Embryonic facial prominence (tissue), 1 donor: ENCODE measurements around the gene CCDC3.

Experiments used
- DNase-seq: peaks from one replicate; pipeline ENCODE4 v3.0.0-alpha.2; 2016; ENCODE audit errors: extremely low spot score

CCDC3 gene

GRCh38 chr10:12924911-12925310 is 76.6 kb downstream of the CCDC3 start:
- no peak for DNase-seq

- no peak for DNase-seq
Observed at GRCh38 chr10:12922117-12922900, 79.2 kb downstream of the CCDC3 start.

- DNase-seq, result no peak
Observed at GRCh38 chr10:12921163-12921562, 80.3 kb downstream of the CCDC3 start.

- no peak for DNase-seq
Observed at GRCh38 chr10:12919574-12919973, 81.9 kb downstream of the CCDC3 start.

DNA sequence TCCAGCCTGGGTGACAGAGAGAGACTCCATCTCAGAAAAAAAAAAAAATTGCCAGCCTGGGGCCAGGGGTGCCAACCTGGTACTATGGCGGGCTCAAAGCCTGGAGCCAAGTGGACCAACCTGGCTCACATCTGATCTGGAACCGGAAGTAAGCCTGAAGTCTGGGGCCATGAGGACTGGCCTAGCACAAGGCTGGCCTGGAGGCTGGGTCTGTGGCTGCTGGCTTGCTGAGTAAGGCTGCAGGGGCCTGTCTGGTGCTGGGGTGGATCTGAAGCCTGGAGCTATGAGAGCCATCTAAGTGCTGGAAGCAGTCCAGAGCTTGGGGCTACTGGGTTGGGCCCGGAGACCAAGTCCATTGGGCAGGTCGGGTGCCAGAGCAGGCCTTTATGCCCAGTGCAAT is 84.9 kb downstream of the CCDC3 start:
- no peak for DNase-seq

DNA sequence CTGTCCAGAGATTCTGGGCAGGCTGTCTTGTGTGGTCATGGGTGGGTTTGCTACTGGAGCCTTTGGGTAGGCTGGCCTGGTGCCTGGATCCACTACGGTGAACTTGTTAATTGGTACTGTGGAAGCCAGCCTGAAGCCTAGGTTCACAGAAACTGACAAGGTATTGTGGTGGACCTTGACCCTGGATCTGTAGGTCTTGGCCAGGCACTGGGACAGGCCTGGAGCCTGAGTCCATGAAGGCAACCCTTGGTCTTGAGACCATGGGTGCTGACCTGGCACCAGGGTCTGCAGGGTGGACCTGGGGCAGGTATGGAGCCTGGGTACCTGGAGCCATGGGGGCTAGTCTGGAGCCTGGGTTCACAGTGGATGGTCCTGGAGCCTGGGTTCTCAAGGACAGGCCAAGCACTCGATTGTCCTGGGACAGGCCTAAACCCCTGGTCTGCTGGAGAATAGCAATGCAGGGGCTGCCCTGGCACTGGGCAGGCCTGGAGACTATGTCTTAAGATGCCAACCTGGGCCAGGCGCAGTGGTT is 85.8 kb downstream of the CCDC3 start:
- no peak for DNase-seq

- DNase-seq, result no peak
Observed at GRCh38 chr10:12914111-12914510, 87.4 kb downstream of the CCDC3 start.

- no peak for DNase-seq
Observed at GRCh38 chr10:12911795-12912194, 89.7 kb downstream of the CCDC3 start.

DNA sequence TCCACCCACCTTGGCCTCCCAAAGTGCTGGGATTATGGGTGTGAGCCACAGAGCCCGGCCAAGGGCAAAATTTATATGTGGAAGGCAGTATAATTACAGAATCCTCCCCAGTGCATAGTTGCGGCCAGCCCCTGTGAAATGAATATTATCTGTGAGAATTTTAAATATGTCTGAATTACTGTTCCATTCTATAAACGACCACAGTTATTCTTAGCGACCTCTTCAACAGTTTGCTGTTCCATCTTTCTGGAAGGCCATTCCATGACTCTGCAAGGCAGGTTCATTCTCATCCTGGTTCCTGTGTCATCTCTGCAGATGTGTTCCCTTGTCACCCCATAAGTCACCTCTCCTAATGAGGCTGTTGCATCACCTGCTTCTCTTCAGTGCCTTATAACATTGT is 90.7 kb downstream of the CCDC3 start:
- DNase-seq, result no peak

DNA sequence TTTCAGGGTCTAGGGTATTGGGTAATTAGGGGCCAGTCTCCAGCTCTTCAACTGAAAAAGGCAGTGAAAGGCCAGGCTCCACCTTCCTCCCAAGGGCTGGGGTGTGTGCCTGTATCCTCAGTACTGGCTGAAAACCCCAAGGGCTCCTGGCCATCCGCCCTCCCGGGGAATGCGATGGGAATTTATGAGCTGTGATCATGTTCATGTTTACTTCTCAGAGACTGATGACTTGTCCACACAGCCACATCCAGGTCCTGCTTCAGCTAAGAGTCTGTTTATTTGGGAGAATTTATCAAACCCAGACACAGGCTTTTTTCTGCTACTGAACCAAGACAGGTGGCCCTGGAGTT is 91.7 kb downstream of the CCDC3 start:
- DNase-seq, result no peak

- DNase-seq, result no peak
Observed at GRCh38 chr10:12909182-12909835, 92.2 kb downstream of the CCDC3 start.

GRCh38 chr10:12908773-12909172 is 92.7 kb downstream of the CCDC3 start:
- DNase-seq, result no peak

GRCh38 chr10:12907656-12908055 is 93.9 kb downstream of the CCDC3 start:
- no peak for DNase-seq

GRCh38 chr10:12906051-12906541 is 95.4 kb downstream of the CCDC3 start:
- DNase-seq, result no peak

DNA sequence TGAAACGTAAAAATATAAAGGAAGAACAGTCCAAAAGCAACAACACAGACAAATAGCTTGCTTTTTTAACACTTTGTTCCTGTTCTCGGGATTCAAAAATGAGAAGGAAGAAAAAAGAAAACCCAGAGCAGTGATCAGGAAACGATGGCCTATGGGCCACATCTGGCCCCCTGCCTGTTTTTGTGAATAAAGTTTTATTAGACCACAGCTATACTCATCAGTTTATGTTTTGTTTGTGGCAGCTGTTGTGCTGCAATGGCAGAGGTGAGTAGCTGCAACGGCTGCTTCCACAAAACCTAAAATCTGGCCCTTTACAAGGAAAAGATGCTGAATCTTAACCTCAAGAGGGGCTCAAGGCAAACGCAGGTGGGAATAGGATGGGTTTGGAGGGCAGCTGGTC is 96.4 kb downstream of the CCDC3 start:
- no peak for DNase-seq

- no peak for DNase-seq
Observed at GRCh38 chr10:12902851-12903358, 98.6 kb downstream of the CCDC3 start.

- no peak for DNase-seq
Observed at GRCh38 chr10:12902135-12902572, 99.4 kb downstream of the CCDC3 start.

GRCh38 chr10:12899546-12899945 is 102.0 kb downstream of the CCDC3 start:
- DNase-seq, result no peak

DNA sequence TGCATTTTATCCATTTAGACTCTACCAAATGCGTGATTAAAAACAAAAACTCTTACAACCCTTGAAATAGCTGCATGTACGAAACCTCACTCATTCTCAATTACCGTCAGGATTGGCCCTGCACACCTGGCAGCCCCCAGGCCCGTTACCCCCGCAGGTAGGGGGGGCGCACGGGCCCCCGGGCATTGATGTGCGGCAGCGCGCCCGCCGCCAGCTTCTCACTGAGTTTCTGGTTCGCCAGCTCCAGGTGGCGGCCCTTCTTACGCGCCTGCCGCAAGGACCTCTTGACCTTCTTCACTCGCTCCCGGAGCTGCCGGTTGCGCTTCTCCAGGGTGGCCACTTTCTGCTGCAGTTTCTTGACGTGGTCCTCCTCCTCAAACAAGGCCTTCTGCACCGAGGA is 103.2 kb downstream of the CCDC3 start:
- DNase-seq, result no peak

GRCh38 chr10:12897278-12897677 is 104.2 kb downstream of the CCDC3 start:
- DNase-seq, result no peak

GRCh38 chr10:12896251-12896650 is 105.3 kb downstream of the CCDC3 start:
- DNase-seq, result no peak

DNA sequence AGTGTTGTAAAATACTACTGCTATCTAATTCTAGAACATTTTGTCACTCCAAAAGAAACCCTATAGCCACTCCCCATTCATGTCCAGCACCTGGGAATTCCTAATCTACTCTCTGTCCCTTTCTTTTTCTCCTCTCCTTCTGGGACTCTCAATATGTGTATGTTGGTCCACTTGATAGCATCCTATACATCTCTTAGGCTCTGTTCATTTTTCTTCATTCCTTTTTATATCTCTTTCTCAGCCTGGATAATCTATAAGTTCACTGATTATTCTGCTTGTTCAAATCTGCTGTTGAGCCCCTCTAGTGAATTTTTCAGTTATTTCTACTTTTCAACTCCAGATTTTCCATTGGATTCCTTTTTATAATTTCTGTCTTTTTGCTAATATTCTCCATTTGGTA is 108.6 kb downstream of the CCDC3 start:
- DNase-seq, result no peak

DNA sequence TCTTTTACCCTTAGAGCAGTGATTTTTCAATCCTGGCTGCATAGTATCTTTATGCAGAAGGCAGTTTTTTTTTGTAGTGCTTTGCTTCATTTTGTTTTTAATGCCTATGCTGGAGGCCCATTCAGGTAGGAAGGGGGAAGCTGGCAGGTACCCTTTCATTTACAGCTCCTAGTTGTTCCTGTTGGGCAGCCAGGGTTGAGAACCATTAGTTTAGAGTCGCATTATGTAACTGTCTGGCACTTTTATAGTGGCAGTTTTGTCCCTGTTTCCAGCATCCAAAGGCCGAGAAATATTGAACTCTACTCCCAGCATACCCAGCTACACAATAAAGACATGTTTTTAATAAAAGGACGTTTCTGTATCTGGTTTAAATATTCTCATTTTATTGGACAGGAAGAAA is 110.6 kb downstream of the CCDC3 start:
- DNase-seq, result no peak
